OCI-LY7 (cell line): ENCODE data around the gene C22orf31. TPM values are rescaled to one million over a fixed set of nuclear protein-coding genes. Genes with fewer than 3 reads are reported as not detected.

ENCODE experiments used
- BruUV-seq: library from RNA; stranded (reverse); fragments of 400-500 nt; replicated peaks from 2 replicates; lab custom pipeline; 2021; lab: Mats Ljungman, UMichigan
- CTCF ChIA-PET: fragments of 300-600 bp; sonication (Branson Sonifier 250); formaldehyde crosslinking; loops from one replicate; lab custom pipeline; 2022; ENCODE audit warnings: antibody characterized with exemption; ENCODE audit not compliant: unreplicated experiment; lab: Charles Lee
- POLR2A ChIA-PET: fragments of 300-600 bp; sonication (Branson Sonifier 250); formaldehyde crosslinking; loops from one replicate; lab custom pipeline; 2022; ENCODE audit warnings: antibody characterized with exemption; lab: Charles Lee
- DNase-seq: peaks from one replicate; pipeline ENCODE4 v3.0.0-alpha.2; 2015; ENCODE audit warnings: low spot score
- H2AFZ ChIP-seq: fragments of 200-600 bp; sonication (generic), shearing (Covaris generic); 2 replicates; pipeline ENCODE4 v1.6.1; 2014; ENCODE audit warnings: mild to moderate bottlenecking, antibody characterized with exemption, low read length, moderate library complexity
- H3K27ac ChIP-seq: fragments of 200-600 bp; sonication (generic); 2 replicates; pipeline ENCODE4 v1.5.1; 2014; ENCODE audit warnings: mixed run types, low read depth, mild to moderate bottlenecking, moderate library complexity, low read length, inconsistent platforms; ENCODE audit not compliant: poor library complexity, severe bottlenecking
- H3K36me3 ChIP-seq: fragments of 200-600 bp; sonication (generic); 2 replicates; pipeline ENCODE4 v1.6.1; 2014; ENCODE audit warnings: mild to moderate bottlenecking, antibody characterized with exemption, low read length, moderate library complexity, mixed read lengths; ENCODE audit not compliant: insufficient read depth
- H3K4me1 ChIP-seq: fragments of 200-600 bp; sonication (generic); 2 replicates; pipeline ENCODE4 v1.5.1; 2014; ENCODE audit warnings: mild to moderate bottlenecking, low read length; ENCODE audit not compliant: insufficient read depth, poor library complexity, severe bottlenecking
- H3K4me2 ChIP-seq: fragments of 200-600 bp; sonication (generic); 2 replicates; pipeline ENCODE4 v1.6.1; 2014; ENCODE audit warnings: mild to moderate bottlenecking, low read length
- H3K4me3 ChIP-seq: fragments of 200-600 bp; sonication (generic); 2 replicates; pipeline ENCODE4 v1.5.1; 2014; ENCODE audit warnings: mild to moderate bottlenecking, low read depth, low read length; ENCODE audit not compliant: poor library complexity, severe bottlenecking
- H3K79me2 ChIP-seq: fragments of 200-600 bp; sonication (generic); 2 replicates; pipeline ENCODE4 v1.6.1; 2016; ENCODE audit warnings: low read depth, mild to moderate bottlenecking, low read length, moderate library complexity, mixed read lengths; ENCODE audit not compliant: insufficient read depth
- H3K9me2 ChIP-seq: fragments of 200-600 bp; sonication (generic); 2 replicates; pipeline ENCODE4 v1.6.1; 2016; ENCODE audit warnings: mild to moderate bottlenecking, low read length, mixed read lengths; ENCODE audit not compliant: insufficient read depth
- H3K9me3 ChIP-seq: fragments of 200-600 bp; sonication (generic); 2 replicates; pipeline ENCODE4 v1.6.1; 2014; ENCODE audit warnings: mild to moderate bottlenecking, mixed run types, low read length, mixed read lengths
- H4K20me1 ChIP-seq: fragments of 200-600 bp; sonication (generic); 2 replicates; pipeline ENCODE4 v1.6.1; 2014; ENCODE audit warnings: mild to moderate bottlenecking, antibody characterized with exemption, low read length, moderate library complexity, mixed read lengths; ENCODE audit not compliant: insufficient read depth
- CTCF ChIP-seq: fragments of 200-600 bp; sonication (generic); conservative IDR thresholded peaks from 2 replicates; pipeline ENCODE4 v1.5.1; 2014; ENCODE audit warnings: mild to moderate bottlenecking, antibody characterized with exemption, low read length, moderate library complexity, mixed read lengths
- EZH2phosphoT487 ChIP-seq: fragments of 200-600 bp; sonication (generic); IDR thresholded peaks from 2 replicates; pipeline ENCODE4 v1.6.1; 2018; ENCODE audit warnings: low read depth, borderline replicate concordance, mild to moderate bottlenecking, mixed run types, antibody characterized with exemption, low read length, moderate library complexity, mixed read lengths
- intact Hi-C: fragments of 100-400 bp; cut with micrococcal nuclease; formaldehyde crosslinking; loops from one replicate; pipeline ENCODE4 v1.10.0; 2022; ENCODE audit not compliant: unreplicated experiment
- total RNA-seq, 2 experiments: library from RNA; depleted of rRNA in 1 of 2; stranded (reverse); fragments of >200 nt in 1 of 2; shearing (Covaris generic) in 1 of 2; gene quantifications; 2 replicates each; pipeline ENCODE4 v1.2.3, GENCODE V29; 2014 to 2022

Gene C22orf31
- total RNA-seq, 2 experiments from 2014 or later: not detected

DNA sequence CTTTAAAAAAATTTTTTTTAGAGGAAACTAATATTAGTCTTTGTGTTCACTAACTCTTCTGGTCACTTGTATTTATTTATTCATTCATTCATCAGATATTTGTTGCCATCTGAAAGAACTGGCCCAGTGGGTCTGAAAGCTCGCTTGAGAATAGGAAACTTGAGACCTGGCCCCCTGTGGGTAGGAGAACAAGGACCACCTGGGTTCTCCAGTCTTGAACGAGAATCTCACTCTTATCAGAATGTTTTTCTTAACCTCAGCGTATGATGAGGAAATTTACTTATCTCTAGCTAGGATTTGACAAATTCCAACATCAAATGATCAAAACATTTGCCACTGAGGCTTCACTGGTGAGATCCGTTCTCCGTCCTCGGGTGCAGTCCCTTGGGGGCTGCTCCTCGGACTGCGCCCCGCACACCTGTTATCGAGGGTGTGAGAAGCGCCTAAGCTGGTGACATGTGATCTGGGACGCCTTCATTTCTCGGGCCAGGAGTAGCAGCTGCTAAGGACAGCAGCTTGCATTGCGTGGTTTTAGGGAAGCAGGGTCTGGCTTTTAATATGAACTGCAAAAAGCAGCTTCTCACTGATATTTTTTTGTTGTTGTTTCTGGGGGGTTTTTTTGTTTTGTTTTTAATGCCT is 6.3 kb downstream of the C22orf31 start:
- ChIA-PET POLR2A (no interaction called here), CTCF (no interaction called here)
- H3K36me3 ChIP-seq: no peaks in the 10 kb centered on the region
- intact Hi-C loops: no loop called here
- no peak overlapping the region for H2AFZ ChIP-seq
- H3K4me2 ChIP-seq: no peak overlapping the region
- DNase-seq: no peak
- BruUV-seq: no TSS peak
- no peak overlapping the region for H3K4me3 ChIP-seq
- H4K20me1 ChIP-seq: no peaks in the 10 kb centered on the region
- no peaks in the 10 kb centered on the region for H3K4me1 ChIP-seq
- TF ChIP-seq EZH2phosphoT487 (no peak), CTCF (no peak)
- H3K9me2 ChIP-seq: no peaks in the 10 kb centered on the region
- no peaks in the 10 kb centered on the region for H3K79me2 ChIP-seq
- no peaks in the 10 kb centered on the region for H3K9me3 ChIP-seq
- no peak overlapping the region for H3K27ac ChIP-seq

DNA sequence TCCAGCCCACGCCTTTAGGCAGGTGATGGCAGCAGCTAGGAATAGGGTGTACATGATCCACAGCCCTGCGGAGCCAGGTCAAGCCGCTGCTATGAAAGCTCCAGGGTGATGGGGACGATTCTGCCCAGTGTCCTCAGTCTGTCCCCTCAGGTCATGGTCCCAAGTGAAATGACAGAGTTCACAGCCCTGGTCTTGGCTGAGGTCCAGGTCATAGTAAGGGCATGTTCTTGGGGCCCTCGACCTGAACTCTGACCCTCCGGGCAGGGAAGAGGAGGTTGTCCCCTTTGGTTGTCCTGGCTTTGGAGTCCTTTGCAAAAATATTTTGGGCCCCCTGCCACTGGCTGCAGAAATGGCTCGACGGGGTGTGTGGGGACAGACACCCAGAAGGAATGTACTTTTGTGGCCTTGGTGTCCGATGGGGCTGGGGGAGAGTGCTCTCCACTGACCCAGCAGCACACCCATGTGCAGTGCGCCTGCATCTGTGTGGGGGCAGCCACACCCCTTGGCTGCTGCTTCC is 7.3 kb downstream of the C22orf31 start:
- Histone ChIP-seq H4K20me1 (no peaks in the 10 kb centered on the region), H3K4me3 (no peak overlapping the region), H3K79me2 (no peaks in the 10 kb centered on the region), H2AFZ (no peak overlapping the region), H3K4me1 (no peaks in the 10 kb centered on the region), H3K4me2 (no peak overlapping the region), H3K27ac (no peak overlapping the region), H3K9me3 (no peaks in the 10 kb centered on the region), H3K36me3 (no peaks in the 10 kb centered on the region), H3K9me2 (no peaks in the 10 kb centered on the region)
- ChIA-PET POLR2A (no interaction called here), CTCF (no interaction called here)
- BruUV-seq: no TSS peak
- intact Hi-C loops: no loop called here
- DNase-seq: no peak
- TF ChIP-seq EZH2phosphoT487: no peak
- no peak for TF ChIP-seq CTCF

DNA sequence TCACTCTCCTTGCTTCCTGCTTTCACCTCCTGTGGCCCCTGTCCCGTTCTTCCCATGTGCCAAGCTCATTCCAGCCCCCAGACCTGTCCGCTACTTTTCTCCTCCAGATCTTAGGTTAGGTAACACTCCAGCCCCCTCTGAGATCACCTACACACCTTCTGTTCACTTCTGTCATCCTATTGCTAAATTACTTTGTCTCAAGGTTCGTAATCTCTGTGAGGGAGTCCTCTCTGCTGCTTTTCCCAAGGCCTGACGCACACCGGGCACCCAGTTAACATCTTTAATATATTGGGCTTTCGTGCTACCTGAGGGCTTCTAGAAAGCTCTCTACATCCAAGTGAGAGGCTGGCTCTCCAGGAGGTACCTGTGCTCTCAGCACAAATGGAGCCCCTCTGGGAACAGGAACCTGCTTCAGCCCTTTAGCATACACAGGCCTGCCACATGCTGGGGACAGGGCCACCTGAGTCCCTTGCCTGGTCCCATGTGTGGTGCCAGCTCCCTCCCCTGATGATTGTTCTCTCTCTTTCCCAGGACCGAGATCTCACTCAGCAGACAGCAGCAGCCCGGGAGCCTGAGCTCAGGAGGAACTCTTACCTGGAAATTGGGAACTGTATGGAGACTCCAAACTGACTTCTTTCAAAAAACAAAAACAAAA is 8.5 kb downstream of the C22orf31 start:
- no peak overlapping the region for H3K27ac ChIP-seq
- TF ChIP-seq EZH2phosphoT487 (no peak), CTCF (no peak)
- no peak for DNase-seq
- BruUV-seq: no TSS peak
- H3K4me1 ChIP-seq: no peaks in the 10 kb centered on the region
- intact Hi-C loops: no loop called here
- no peak overlapping the region for H2AFZ ChIP-seq
- H3K79me2 ChIP-seq: no peaks in the 10 kb centered on the region
- H4K20me1 ChIP-seq: no peaks in the 10 kb centered on the region
- H3K9me2 ChIP-seq: no peaks in the 10 kb centered on the region
- ChIA-PET POLR2A (interaction anchor here (0.6 to 0.7 kb wide), 2 partner anchors 182 to 474 kb away, joined by 3 read pairs; no protein-coding TSS in a partner anchor), CTCF (no interaction called here)
- no peak overlapping the region for H3K4me2 ChIP-seq
- no peak overlapping the region for H3K4me3 ChIP-seq
- no peaks in the 10 kb centered on the region for H3K36me3 ChIP-seq
- no peaks in the 10 kb centered on the region for H3K9me3 ChIP-seq
